GM10847 (cell line): ENCODE measurements around the gene BAX.

Experiments
- POLR2A ChIP-seq: IDR thresholded peaks from 2 replicates; pipeline ENCODE4 v1.6.1; 2011; ENCODE audit not compliant: insufficient read length; ENCODE audit errors: extremely low read depth

BAX gene

GRCh38 chr19:48954595-48955307 is at the start of gene BAX:
Gene BAX (plus strand): TSS chr19:48954875. CDS start chr19:48954929, 54 bp downstream.
- peak; percentile 79 for TF ChIP-seq POLR2A

GRCh38 chr19:48905664-48906063 is 49.0 kb upstream of the BAX start:
- no peak for TF ChIP-seq POLR2A

- no peak for TF ChIP-seq POLR2A
Measured at GRCh38 chr19:48906324-48906723, 48.4 kb upstream of the BAX start.

- no peak for TF ChIP-seq POLR2A
Measured at GRCh38 chr19:48907671-48908070, 47.0 kb upstream of the BAX start.

GRCh38 chr19:48910803-48911202 is 43.9 kb upstream of the BAX start:
- no peak for TF ChIP-seq POLR2A

- TF ChIP-seq POLR2A: no peak
Measured at GRCh38 chr19:48913114-48913889, 41.4 kb upstream of the BAX start.

GRCh38 chr19:48914181-48914580 is 40.5 kb upstream of the BAX start:
- no peak for TF ChIP-seq POLR2A

- TF ChIP-seq POLR2A: no peak
Measured at GRCh38 chr19:48915757-48916156, 38.9 kb upstream of the BAX start.

- TF ChIP-seq POLR2A: no peak
Measured at GRCh38 chr19:48918071-48918470, 36.6 kb upstream of the BAX start.

GRCh38 chr19:48918801-48919247 is 35.9 kb upstream of the BAX start:
- no peak for TF ChIP-seq POLR2A

GRCh38 chr19:48920949-48921348 is 33.7 kb upstream of the BAX start:
- no peak for TF ChIP-seq POLR2A

GRCh38 chr19:48921721-48922500 is 32.8 kb upstream of the BAX start:
- TF ChIP-seq POLR2A: no peak

GRCh38 chr19:48922548-48923490 is 31.9 kb upstream of the BAX start:
- no peak for TF ChIP-seq POLR2A

- TF ChIP-seq POLR2A: no peak
Measured at GRCh38 chr19:48925240-48925843, 29.3 kb upstream of the BAX start.
